ENCODE measurements around the gene TRABD2A.

GRCh38 chr2:84801811-84802210 is 79.1 kb downstream of the TRABD2A start:
- TF ChIP-seq FOXP2 (optimal IDR thresholded peaks at IDR 0.05; ENCODE audit: control extremely low read depth, extremely low read length, insufficient read depth) (no peak), POLR2AphosphoS5 (IDR thresholded peaks at IDR 0.05; ENCODE audit: borderline replicate concordance, low read depth, low read length) (no peak), EZH2 (IDR thresholded peaks at IDR 0.05) (no peak)
